Transverse colon (tissue), 4 donors: ENCODE measurements around the gene MS4A10. TPM values are rescaled to one million over a fixed set of nuclear protein-coding genes. Genes with fewer than 3 reads are reported as not detected.

ENCODE experiments used
- DNase-seq: peaks from one replicate; pipeline ENCODE4 v3.0.0-alpha.2; 2019
- H3K27ac ChIP-seq, 4 donors: fragments of 200-600 bp; sonication (generic); 2 replicates each; pipeline ENCODE4 v1.5.1; 2016 to 2018; ENCODE audit warnings: inconsistent platforms in 4 of 4
- H3K27me3 ChIP-seq: fragments of 200-600 bp; sonication (generic); 2 replicates; pipeline ENCODE4 v1.5.1; 2017; ENCODE audit warnings: inconsistent platforms
- H3K36me3 ChIP-seq, 4 donors: fragments of 200-600 bp; sonication (generic); 2 replicates each; pipeline ENCODE4 v1.5.1; 2017 to 2019; ENCODE audit warnings: inconsistent platforms in 4 of 4
- H3K4me1 ChIP-seq, 4 donors: fragments of 200-600 bp; sonication (generic); 2 replicates each; pipeline ENCODE4 v1.5.1; 2017 to 2020; ENCODE audit warnings: inconsistent platforms in 4 of 4
- H3K4me3 ChIP-seq, 4 donors: fragments of 200-600 bp; sonication (generic); 1 replicate in 1 of 4; 2 replicates in 3 of 4; pipeline versions ENCODE4 v1.5.1 to v1.6.1; 2017 to 2019; ENCODE audit warnings: inconsistent platforms in 4 of 4
- H3K9me3 ChIP-seq, 2 donors: fragments of 200-600 bp; sonication (generic); 2 replicates each; pipeline ENCODE4 v1.5.1; 2017 to 2019; ENCODE audit warnings: inconsistent platforms in 2 of 2
- EP300 ChIP-seq: sonication (generic); formaldehyde crosslinking; IDR thresholded peaks from one replicate; pipeline ENCODE4 v1.6.1; 2017; ENCODE audit warnings: antibody characterized with exemption, low read depth
- POLR2A ChIP-seq: fragments of 450-650 bp; IDR thresholded peaks from one replicate; pipeline ENCODE4 v1.6.1; 2016; ENCODE audit warnings: antibody characterized with exemption, mild to moderate bottlenecking, moderate library complexity
- POLR2AphosphoS5 ChIP-seq, 3 donors: sonication (generic); formaldehyde crosslinking; IDR thresholded peaks; one replicate each; pipeline ENCODE4 v1.6.1; 2016; ENCODE audit warnings: antibody characterized with exemption in 3 of 3
- WGBS, 2 donors: methylation state at CpG; one replicate each; pipeline ENCODE4 v1.1.5; 2018; ENCODE audit warnings: low coverage in 1 of 2; 5-methylcytosine and 5-hydroxymethylcytosine counted together
- in situ Hi-C, 4 donors: fragments of 200-750 bp; cut with MboI; loops; one replicate each; pipeline versions ENCODE4 v1.15.0 to v1.15.1; 2017; ENCODE audit warnings: low sequenced_read_pairs in 3 of 4, low pct_ligation_motif_present in 1 of 4, low pct_unique_long_range_greater_than_20kb in 1 of 4
- intact Hi-C: fragments of 100-400 bp; cut with DNase I; formaldehyde crosslinking; loops from one replicate; pipeline ENCODE4 v1.15.1; 2023; ENCODE audit warnings: low total_unique reads
- total RNA-seq, 4 donors: library from RNA; depleted of rRNA; stranded (reverse); fragments of >200 nt; gene quantifications; one replicate each; pipeline ENCODE4 v1.1.0, GENCODE V29; 2016
- TF ChIP-seq, protein P1 (sequence below), 5 experiments: fragments of 200-600 bp in 3 of 5; fragments of 450-650 bp in 2 of 5; sonication (generic) in 3 of 5; IDR thresholded peaks; 1 replicate in 2 of 5; 2 replicates in 3 of 5; pipeline ENCODE4 v1.5.1; 2016 to 2017; ENCODE audit warnings: antibody characterized with exemption in 5 of 5, inconsistent platforms in 3 of 5, mild to moderate bottlenecking in 2 of 5, moderate library complexity in 1 of 5

The MS4A10 gene
- total RNA-seq, 4 donors from 2014 or later, result 1.3 to 2.2 TPM; not detected in 2

DNA sequence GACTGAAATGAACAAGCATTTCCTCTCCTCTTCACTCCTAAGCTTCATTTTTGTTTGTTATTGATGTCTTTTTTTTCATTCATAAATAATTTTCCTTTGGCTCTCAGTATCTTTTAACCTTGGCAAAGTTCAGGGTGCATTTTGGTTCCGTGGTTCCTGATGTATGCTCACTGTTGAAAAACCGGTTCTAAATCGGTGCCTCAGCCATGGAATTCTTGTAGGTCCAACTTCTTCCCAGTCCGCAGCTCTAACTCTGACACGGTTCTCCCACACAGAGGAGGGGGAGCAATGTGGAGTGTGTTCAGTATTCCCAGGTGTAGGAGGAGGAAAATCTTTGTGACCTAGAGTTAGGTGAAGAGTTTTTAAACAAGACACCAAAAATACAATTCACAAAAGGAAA, 41.0 kb upstream of the MS4A10 start:
- intact Hi-C loops (loop anchor here (10.0 kb wide), 1 partner anchor 1289 kb away; the partner anchor contains the start of gene OR4D6), in situ Hi-C loops (no loop called here)
- Histone ChIP-seq H3K4me1 (no peaks in the 10 kb centered on the region), H3K9me3 (no peaks in the 10 kb centered on the region), H3K27me3 (no peaks in the 10 kb centered on the region), H3K27ac (no peak overlapping the region), H3K4me3 (no peak overlapping the region), H3K36me3 (no peaks in the 10 kb centered on the region)
- 87 to 93% methylated on average over 5 of the region's 5 CpGs for WGBS, 2 donors
- no peak for DNase-seq
- no peak for TF ChIP-seq POLR2AphosphoS5 (IDR thresholded peaks at IDR 0.05)
- TF ChIP-seq, protein P1, sequence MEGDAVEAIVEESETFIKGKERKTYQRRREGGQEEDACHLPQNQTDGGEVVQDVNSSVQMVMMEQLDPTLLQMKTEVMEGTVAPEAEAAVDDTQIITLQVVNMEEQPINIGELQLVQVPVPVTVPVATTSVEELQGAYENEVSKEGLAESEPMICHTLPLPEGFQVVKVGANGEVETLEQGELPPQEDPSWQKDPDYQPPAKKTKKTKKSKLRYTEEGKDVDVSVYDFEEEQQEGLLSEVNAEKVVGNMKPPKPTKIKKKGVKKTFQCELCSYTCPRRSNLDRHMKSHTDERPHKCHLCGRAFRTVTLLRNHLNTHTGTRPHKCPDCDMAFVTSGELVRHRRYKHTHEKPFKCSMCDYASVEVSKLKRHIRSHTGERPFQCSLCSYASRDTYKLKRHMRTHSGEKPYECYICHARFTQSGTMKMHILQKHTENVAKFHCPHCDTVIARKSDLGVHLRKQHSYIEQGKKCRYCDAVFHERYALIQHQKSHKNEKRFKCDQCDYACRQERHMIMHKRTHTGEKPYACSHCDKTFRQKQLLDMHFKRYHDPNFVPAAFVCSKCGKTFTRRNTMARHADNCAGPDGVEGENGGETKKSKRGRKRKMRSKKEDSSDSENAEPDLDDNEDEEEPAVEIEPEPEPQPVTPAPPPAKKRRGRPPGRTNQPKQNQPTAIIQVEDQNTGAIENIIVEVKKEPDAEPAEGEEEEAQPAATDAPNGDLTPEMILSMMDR (IDR thresholded peaks at IDR 0.05), result no peak
- TF ChIP-seq POLR2A, result no peak
- TF ChIP-seq EP300, result no peak

DNA sequence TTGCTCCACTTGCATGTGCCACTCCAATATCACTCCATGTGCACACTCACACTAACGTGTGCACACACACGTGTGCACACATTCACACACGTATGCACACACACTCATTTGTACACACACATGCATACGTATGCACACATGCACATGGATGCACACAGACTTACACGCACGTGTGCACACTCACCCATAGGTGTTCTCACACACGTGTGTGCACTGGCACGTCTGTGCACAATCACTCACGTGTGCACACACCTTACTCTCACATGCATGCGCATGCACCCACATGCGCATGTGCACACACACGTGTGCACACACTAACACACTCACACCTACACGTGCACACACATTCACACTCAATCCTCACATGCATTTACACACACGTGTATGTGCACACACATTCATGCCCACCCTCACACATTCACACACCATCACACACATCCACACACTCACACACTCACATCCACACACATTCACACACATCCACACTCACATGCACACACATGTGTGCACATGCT, 37.7 kb upstream of the MS4A10 start:
- 87 to 94% methylated on average over 4 to 14 of the region's 14 CpGs for WGBS, 2 donors
- peaks cover 20% of the 10 kb centered on the region for H3K27me3 ChIP-seq
- TF ChIP-seq POLR2AphosphoS5 (IDR thresholded peaks at IDR 0.05) (no peak), EP300 (no peak), POLR2A (no peak)
- TF ChIP-seq, protein P1 (IDR thresholded peaks at IDR 0.05), result no peak
- no peaks in the 10 kb centered on the region for H3K36me3 ChIP-seq
- in situ Hi-C loops (no loop called here), intact Hi-C loops (loop anchor here (5.0 to 10.0 kb wide), 2 partner anchors 1293 to 1810 kb away; partner anchors contain the start of genes GLYATL1 and OR4D6)
- H3K4me1 ChIP-seq, result no peaks in the 10 kb centered on the region
- H3K9me3 ChIP-seq, result no peaks in the 10 kb centered on the region
- no peak overlapping the region for H3K4me3 ChIP-seq
- DNase-seq, result no peak
- no peak overlapping the region for H3K27ac ChIP-seq

DNA sequence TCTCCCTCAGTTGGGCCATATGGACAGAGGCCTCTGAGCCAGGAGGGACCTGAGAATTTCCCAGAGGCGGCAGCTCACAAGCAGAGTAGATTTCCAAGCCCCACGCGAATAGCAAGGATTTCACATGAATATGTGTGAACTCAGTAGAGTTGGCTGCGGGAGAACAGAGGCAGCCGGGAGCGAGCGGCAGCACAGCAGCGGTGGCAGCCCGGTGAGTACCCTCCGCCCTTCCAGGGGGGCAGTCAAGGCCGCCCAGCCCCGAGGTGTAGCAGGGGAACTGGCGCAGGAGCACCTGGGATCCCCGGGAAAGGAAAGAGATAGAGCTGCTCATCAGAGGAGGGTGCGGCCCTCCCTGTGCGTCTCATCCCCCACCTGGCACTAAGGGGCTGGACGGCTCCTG, 36.9 kb upstream of the MS4A10 start:
- TF ChIP-seq POLR2A, result no peak
- TF ChIP-seq POLR2AphosphoS5 (IDR thresholded peaks at IDR 0.05), result no peak
- no peak for TF ChIP-seq EP300
- TF ChIP-seq, protein P1 (IDR thresholded peaks at IDR 0.05), result no peak
- H3K27ac ChIP-seq, result no peak overlapping the region
- no peaks in the 10 kb centered on the region for H3K36me3 ChIP-seq
- WGBS, 2 donors, result 91% methylated on average over 12 of the region's 17 CpGs; no CpG with 5 or more reads in 1 of the 2 donors
- in situ Hi-C loops, result no loop called here
- no peak for DNase-seq
- H3K4me1 ChIP-seq, result no peaks in the 10 kb centered on the region
- H3K27me3 ChIP-seq, result peaks cover 24% of the 10 kb centered on the region
- no peak overlapping the region for H3K4me3 ChIP-seq
- H3K9me3 ChIP-seq, result no peaks in the 10 kb centered on the region
- intact Hi-C loops, result loop anchor here (5.0 to 10.0 kb wide), 2 partner anchors 1293 to 1811 kb away; partner anchors contain the start of genes GLYATL1 and OR4D6

DNA sequence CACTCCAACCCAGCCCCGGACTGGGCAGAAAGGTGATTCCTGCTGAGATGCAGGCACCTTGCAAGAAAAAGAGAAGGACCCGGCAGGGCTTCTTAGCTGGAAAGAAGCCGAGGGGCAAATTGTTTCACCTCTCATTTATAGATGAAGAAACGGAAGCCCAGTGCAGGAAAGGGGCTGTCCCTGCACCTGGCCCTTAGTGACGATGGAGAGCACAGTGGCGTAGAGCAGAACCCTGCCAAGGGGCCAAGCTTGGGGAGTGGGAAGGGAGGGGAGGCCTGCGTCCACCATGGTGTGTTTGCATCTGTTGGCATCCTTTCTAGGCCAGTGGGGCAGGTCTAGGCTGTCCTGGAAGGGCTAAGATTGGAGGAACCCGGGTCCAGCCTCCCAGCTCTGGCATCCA, 36.3 kb upstream of the MS4A10 start:
- in situ Hi-C loops (no loop called here), intact Hi-C loops (loop anchor here (5.0 to 10.0 kb wide), 2 partner anchors 1294 to 1812 kb away; partner anchors contain the start of genes GLYATL1 and OR4D6)
- H3K27me3 ChIP-seq, result peaks cover 24% of the 10 kb centered on the region
- TF ChIP-seq, protein P1 (IDR thresholded peaks at IDR 0.05), result no peak
- TF ChIP-seq POLR2A, result no peak
- no peak for TF ChIP-seq POLR2AphosphoS5 (IDR thresholded peaks at IDR 0.05)
- no peak for TF ChIP-seq EP300
- DNase-seq, result no peak
- H3K9me3 ChIP-seq, result no peaks in the 10 kb centered on the region
- no peaks in the 10 kb centered on the region for H3K36me3 ChIP-seq
- H3K27ac ChIP-seq, result no peak overlapping the region
- no peak overlapping the region for H3K4me3 ChIP-seq
- H3K4me1 ChIP-seq, result no peaks in the 10 kb centered on the region
- WGBS, 2 donors, result 72% methylated on average over 8 of the region's 8 CpGs; no CpG with 5 or more reads in 1 of the 2 donors
